Measurements from ENCODE around the gene DUS1L.

Gene DUS1L

DNA sequence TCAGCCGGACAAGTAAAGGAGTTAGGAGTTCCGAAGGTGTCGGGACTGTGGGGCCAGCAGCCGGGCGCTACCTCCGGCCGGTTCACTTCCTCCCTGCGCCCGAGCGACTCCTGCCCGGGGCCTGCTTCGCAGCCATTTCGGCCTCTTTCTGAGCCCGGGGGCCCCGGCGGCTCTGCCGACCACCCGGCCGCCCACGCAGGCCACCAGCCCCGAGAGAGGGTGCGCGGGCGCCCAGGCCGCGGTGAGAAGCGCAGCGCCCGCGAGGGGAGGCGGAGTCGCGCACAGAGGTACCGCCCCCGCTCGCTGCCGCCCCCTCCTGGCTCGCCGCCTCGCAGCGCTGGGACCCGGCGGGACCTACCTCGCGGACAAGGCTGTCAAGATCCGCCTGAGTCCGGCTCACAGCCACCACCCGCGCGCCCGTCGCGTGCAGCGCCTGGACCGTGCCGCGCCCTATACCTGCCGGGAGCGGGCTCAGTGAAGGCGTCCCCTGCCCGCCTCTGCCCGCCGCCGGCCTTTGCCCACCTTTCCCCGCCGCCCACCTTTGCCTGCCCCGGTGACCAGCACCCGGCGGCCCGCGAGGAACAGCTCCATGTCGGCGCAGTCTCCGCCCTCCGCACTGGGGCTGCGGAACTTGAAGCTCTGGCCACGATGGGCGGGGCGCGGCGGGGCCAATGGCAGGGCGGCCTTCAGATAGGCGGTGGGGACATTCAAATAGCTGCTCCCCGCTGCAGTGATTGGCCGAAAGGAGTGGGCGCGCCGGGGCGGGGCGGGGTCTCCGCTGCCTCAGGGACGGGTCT is 28.3 kb downstream of the DUS1L start, which contains the start of gene DCXR:
Gene DCXR (minus strand): TSS at position 606 of the 797 bp plus-strand sequence. CDS start 15 bp downstream, at position 591.
- ATAC-seq, result peak; percentile 96
- TF ChIP-seq ZNF8 (CRISPR knock-in tag; IDR thresholded peaks at IDR 0.05), result no peak
- TF ChIP-seq ZC3H10 (CRISPR knock-in tag; IDR thresholded peaks at IDR 0.05), result no peak
- TF ChIP-seq, protein P1, sequence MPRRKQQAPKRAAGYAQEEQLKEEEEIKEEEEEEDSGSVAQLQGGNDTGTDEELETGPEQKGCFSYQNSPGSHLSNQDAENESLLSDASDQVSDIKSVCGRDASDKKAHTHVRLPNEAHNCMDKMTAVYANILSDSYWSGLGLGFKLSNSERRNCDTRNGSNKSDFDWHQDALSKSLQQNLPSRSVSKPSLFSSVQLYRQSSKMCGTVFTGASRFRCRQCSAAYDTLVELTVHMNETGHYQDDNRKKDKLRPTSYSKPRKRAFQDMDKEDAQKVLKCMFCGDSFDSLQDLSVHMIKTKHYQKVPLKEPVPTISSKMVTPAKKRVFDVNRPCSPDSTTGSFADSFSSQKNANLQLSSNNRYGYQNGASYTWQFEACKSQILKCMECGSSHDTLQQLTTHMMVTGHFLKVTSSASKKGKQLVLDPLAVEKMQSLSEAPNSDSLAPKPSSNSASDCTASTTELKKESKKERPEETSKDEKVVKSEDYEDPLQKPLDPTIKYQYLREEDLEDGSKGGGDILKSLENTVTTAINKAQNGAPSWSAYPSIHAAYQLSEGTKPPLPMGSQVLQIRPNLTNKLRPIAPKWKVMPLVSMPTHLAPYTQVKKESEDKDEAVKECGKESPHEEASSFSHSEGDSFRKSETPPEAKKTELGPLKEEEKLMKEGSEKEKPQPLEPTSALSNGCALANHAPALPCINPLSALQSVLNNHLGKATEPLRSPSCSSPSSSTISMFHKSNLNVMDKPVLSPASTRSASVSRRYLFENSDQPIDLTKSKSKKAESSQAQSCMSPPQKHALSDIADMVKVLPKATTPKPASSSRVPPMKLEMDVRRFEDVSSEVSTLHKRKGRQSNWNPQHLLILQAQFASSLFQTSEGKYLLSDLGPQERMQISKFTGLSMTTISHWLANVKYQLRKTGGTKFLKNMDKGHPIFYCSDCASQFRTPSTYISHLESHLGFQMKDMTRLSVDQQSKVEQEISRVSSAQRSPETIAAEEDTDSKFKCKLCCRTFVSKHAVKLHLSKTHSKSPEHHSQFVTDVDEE (CRISPR knock-in tag; IDR thresholded peaks at IDR 0.05), result peak; percentile 54; the same call in 1 of the 2 replicates

DNA sequence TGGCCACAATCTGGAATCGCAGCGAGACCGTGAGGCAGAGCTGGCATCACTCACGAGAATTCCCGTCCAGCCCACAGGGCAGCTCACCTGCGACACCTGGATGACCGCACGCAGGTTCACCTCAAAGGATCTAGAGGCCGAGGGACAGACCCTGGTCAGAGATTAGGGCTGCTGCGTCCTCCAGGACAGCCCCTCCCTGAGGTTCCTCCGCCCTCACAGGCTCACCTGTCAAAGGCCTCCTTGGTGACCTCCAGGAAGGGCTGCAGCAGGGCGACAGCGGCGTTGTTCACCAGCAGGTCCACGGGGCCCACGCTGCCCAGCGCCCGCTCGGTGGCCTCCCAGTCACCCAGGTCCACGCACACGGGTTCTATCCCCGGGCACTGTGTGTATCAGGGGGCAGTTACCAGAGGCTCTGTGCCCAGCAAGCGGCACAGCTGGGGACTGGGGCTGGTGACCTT is 28.9 kb downstream of the DUS1L start:
- TF ChIP-seq ISL1 (CRISPR knock-in tag; IDR thresholded peaks at IDR 0.05) (no peak), ESRRG (CRISPR knock-in tag; IDR thresholded peaks at IDR 0.05) (no peak), PATZ1 (CRISPR knock-in tag; IDR thresholded peaks at IDR 0.05; ENCODE audit: borderline replicate concordance) (no peak), OSR1 (CRISPR knock-in tag; IDR thresholded peaks at IDR 0.05) (no peak), BACH2 (CRISPR knock-in tag; IDR thresholded peaks at IDR 0.05; ENCODE audit: borderline replicate concordance) (no peak), ZNF8 (CRISPR knock-in tag; IDR thresholded peaks at IDR 0.05) (no peak), ZNF70 (CRISPR knock-in tag; IDR thresholded peaks at IDR 0.05) (no peak), CSDC2 (CRISPR knock-in tag; IDR thresholded peaks at IDR 0.05) (no peak), ZFP30 (CRISPR knock-in tag; IDR thresholded peaks at IDR 0.05) (no peak), ZNF565 (CRISPR knock-in tag; conservative IDR thresholded peaks at IDR 0.05; ENCODE audit: low read depth) (no peak), ARNTL (CRISPR knock-in tag; IDR thresholded peaks at IDR 0.05; ENCODE audit: borderline replicate concordance, low read depth) (no peak), TCF4 (CRISPR knock-in tag; IDR thresholded peaks at IDR 0.05; ENCODE audit: borderline replicate concordance) (no peak), GLIS3 (CRISPR knock-in tag; IDR thresholded peaks at IDR 0.05) (no peak), PPARA (CRISPR knock-in tag; IDR thresholded peaks at IDR 0.05; ENCODE audit: borderline replicate concordance) (no peak), TOX (CRISPR knock-in tag; IDR thresholded peaks at IDR 0.05; ENCODE audit: borderline replicate concordance) (no peak), ZFP3 (CRISPR knock-in tag; IDR thresholded peaks at IDR 0.05) (no peak), ZC3H10 (CRISPR knock-in tag; IDR thresholded peaks at IDR 0.05) (no peak)
- TF ChIP-seq, protein P2, sequence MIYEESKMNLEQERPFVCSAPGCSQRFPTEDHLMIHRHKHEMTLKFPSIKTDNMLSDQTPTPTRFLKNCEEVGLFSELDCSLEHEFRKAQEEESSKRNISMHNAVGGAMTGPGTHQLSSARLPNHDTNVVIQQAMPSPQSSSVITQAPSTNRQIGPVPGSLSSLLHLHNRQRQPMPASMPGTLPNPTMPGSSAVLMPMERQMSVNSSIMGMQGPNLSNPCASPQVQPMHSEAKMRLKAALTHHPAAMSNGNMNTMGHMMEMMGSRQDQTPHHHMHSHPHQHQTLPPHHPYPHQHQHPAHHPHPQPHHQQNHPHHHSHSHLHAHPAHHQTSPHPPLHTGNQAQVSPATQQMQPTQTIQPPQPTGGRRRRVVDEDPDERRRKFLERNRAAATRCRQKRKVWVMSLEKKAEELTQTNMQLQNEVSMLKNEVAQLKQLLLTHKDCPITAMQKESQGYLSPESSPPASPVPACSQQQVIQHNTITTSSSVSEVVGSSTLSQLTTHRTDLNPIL (CRISPR knock-in tag; IDR thresholded peaks at IDR 0.05; ENCODE audit: low read depth), result no peak
- TF ChIP-seq, protein P3, sequence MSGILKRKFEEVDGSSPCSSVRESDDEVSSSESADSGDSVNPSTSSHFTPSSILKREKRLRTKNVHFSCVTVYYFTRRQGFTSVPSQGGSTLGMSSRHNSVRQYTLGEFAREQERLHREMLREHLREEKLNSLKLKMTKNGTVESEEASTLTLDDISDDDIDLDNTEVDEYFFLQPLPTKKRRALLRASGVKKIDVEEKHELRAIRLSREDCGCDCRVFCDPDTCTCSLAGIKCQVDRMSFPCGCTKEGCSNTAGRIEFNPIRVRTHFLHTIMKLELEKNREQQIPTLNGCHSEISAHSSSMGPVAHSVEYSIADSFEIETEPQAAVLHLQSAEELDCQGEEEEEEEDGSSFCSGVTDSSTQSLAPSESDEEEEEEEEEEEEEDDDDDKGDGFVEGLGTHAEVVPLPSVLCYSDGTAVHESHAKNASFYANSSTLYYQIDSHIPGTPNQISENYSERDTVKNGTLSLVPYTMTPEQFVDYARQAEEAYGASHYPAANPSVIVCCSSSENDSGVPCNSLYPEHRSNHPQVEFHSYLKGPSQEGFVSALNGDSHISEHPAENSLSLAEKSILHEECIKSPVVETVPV (CRISPR knock-in tag; IDR thresholded peaks at IDR 0.05), result no peak

DNA sequence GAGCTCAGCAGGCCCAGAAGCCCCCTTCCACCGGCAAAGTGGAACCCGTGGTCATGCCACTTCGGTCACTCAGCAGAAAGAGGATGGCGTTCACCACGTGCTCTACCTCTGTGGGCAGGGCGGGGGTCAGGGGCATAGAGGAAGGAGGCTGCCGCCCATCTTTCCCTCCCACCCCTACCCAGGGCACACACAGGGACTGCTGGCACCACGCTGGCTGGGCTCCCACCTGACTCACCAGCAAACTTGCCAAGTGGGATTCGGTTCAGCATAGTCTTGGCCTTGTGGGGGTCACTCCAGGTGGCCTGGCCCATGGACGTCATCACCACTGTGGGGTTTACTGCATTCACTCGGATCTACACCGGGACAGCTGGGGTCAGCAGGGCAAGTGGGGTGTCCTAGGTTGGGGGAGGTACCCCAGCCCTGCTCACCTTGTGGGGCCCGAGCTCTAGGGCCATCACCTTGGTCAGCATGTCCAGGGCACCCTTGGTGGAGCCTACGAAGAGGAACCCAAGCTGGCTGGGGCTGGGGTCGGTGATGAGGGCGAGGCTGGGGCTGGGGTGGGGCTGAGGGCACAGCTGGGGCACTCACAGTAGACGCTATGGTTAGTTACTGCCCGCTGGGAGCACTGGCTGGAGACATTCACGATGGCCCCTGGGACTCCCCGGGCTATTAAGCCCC is 29.5 kb downstream of the DUS1L start:
- no peak for ATAC-seq

More for the DNA sequence above, 28.9 kb downstream of the DUS1L start:
- no peak; the same call in 2 of the 3 replicates for ATAC-seq

More for the DNA sequence above, 29.5 kb downstream of the DUS1L start:
- no peak for TF ChIP-seq ARNTL (CRISPR knock-in tag; IDR thresholded peaks at IDR 0.05; ENCODE audit: borderline replicate concordance, low read depth)
- no peak for TF ChIP-seq ESRRG (CRISPR knock-in tag; IDR thresholded peaks at IDR 0.05)
- TF ChIP-seq ZNF70 (CRISPR knock-in tag; IDR thresholded peaks at IDR 0.05), result no peak
- no peak for TF ChIP-seq ZNF565 (CRISPR knock-in tag; conservative IDR thresholded peaks at IDR 0.05; ENCODE audit: low read depth)
- no peak for TF ChIP-seq PPARA (CRISPR knock-in tag; IDR thresholded peaks at IDR 0.05; ENCODE audit: borderline replicate concordance)
- TF ChIP-seq BACH2 (CRISPR knock-in tag; IDR thresholded peaks at IDR 0.05; ENCODE audit: borderline replicate concordance), result no peak
- TF ChIP-seq, protein P4, sequence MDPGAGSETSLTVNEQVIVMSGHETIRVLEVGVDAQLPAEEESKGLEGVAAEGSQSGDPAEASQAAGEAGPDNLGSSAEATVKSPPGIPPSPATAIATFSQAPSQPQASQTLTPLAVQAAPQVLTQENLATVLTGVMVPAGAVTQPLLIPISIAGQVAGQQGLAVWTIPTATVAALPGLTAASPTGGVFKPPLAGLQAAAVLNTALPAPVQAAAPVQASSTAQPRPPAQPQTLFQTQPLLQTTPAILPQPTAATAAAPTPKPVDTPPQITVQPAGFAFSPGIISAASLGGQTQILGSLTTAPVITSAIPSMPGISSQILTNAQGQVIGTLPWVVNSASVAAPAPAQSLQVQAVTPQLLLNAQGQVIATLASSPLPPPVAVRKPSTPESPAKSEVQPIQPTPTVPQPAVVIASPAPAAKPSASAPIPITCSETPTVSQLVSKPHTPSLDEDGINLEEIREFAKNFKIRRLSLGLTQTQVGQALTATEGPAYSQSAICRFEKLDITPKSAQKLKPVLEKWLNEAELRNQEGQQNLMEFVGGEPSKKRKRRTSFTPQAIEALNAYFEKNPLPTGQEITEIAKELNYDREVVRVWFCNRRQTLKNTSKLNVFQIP (CRISPR knock-in tag; IDR thresholded peaks at IDR 0.05; ENCODE audit: borderline replicate concordance, low read depth), result no peak
- TF ChIP-seq ZFP30 (CRISPR knock-in tag; IDR thresholded peaks at IDR 0.05), result no peak
- TF ChIP-seq, protein P1 (CRISPR knock-in tag; IDR thresholded peaks at IDR 0.05), result no peak
- TF ChIP-seq, protein P3 (CRISPR knock-in tag; IDR thresholded peaks at IDR 0.05), result no peak
- TF ChIP-seq ISL1 (CRISPR knock-in tag; IDR thresholded peaks at IDR 0.05), result no peak
